K562 (cell line): ENCODE data around the gene MRAP2. TPM values are rescaled to one million over a fixed set of nuclear protein-coding genes. Genes with fewer than 3 reads are reported as not detected.

Source experiments
- ADNP ChIP-seq: fragments of 200-800 bp; sonication (Bioruptor generic); IDR thresholded peaks from 2 replicates; pipeline ENCODE4 v1.6.1; 2016; ENCODE audit warnings: missing genetic modification characterization, missing compliant biosample characterization
- ASH1L ChIP-seq: fragments of 450-650 bp; IDR thresholded peaks from 2 replicates; pipeline ENCODE4 v1.6.1; 2018; ENCODE audit warnings: borderline replicate concordance, mild to moderate bottlenecking, low read depth; ENCODE audit not compliant: partially characterized antibody
- CREB1 ChIP-seq, 2 experiments: sonication (generic) in 1 of 2; formaldehyde crosslinking in 1 of 2; IDR thresholded peaks; 2 replicates each; pipeline versions ENCODE4 v1.6.1 to v1.8.0; 2012 to 2022; ENCODE audit warnings: inconsistent platforms in 1 of 2, mild to moderate bottlenecking in 1 of 2, missing genetic modification reagents in 1 of 2, moderate library complexity in 1 of 2
- HSF4 ChIP-seq: fragments of 250-450 bp; sonication (Bioruptor Pico); IDR thresholded peaks from 2 replicates; pipeline ENCODE4 v2.1.2; 2022; ENCODE audit warnings: mild to moderate bottlenecking, moderate library complexity, borderline replicate concordance
- KLF10 ChIP-seq: fragments of 250-450 bp; sonication (Bioruptor Pico); IDR thresholded peaks from 2 replicates; pipeline ENCODE4 v1.6.1; 2021; ENCODE audit warnings: matching md5 sums
- L3MBTL2 ChIP-seq: fragments of 450-650 bp; IDR thresholded peaks from 2 replicates; pipeline ENCODE4 v1.6.1; 2016; ENCODE audit warnings: mild to moderate bottlenecking, moderate library complexity
- NCOA6 ChIP-seq: fragments of 450-650 bp; IDR thresholded peaks from 2 replicates; pipeline ENCODE4 v1.6.1; 2017; ENCODE audit warnings: mild to moderate bottlenecking
- PCBP2 ChIP-seq: fragments of 200-400 bp; formaldehyde crosslinking; IDR thresholded peaks from 2 replicates; pipeline ENCODE4 v1.6.1; 2018; ENCODE audit warnings: low read length, low read depth, mild to moderate bottlenecking, moderate library complexity; ENCODE audit not compliant: poor library complexity, severe bottlenecking
- POLR2AphosphoS5 ChIP-seq: IDR thresholded peaks from 2 replicates; pipeline ENCODE4 v1.6.1; 2011; ENCODE audit warnings: mild to moderate bottlenecking, low read depth, low read length, moderate library complexity; ENCODE audit not compliant: control insufficient read depth, insufficient read depth
- PPARD ChIP-seq: fragments of 250-450 bp; sonication (Bioruptor Pico); IDR thresholded peaks from 2 replicates; pipeline ENCODE4 v1.8.0; 2022; ENCODE audit warnings: inconsistent platforms, mild to moderate bottlenecking, moderate library complexity
- SNIP1 ChIP-seq: fragments of 450-650 bp; IDR thresholded peaks from 2 replicates; pipeline ENCODE4 v1.7.1; 2017; ENCODE audit warnings: low read depth, mild to moderate bottlenecking
- TEAD1 ChIP-seq, 2 experiments: fragments of 450-650 bp in 1 of 2; sonication (generic) in 1 of 2; formaldehyde crosslinking; IDR thresholded peaks; 2 replicates each; pipeline versions ENCODE4 v1.4.0 to v1.8.0; 2020 to 2022; ENCODE audit warnings: mild to moderate bottlenecking in 2 of 2, missing genetic modification reagents in 1 of 2
- U2AF1 ChIP-seq: fragments of 200-400 bp; formaldehyde crosslinking; optimal IDR thresholded peaks from 2 replicates; pipeline ENCODE3; 2017; ENCODE audit warnings: mild to moderate bottlenecking, low read depth, low read length, moderate library complexity
- ZKSCAN1 ChIP-seq: fragments of 150-350 bp; IDR thresholded peaks from 2 replicates; pipeline ENCODE4 v1.6.1; 2016; ENCODE audit warnings: low read depth, low read length
- ZNF165 ChIP-seq: fragments of 250-450 bp; sonication (Bioruptor Pico); IDR thresholded peaks from 2 replicates; pipeline ENCODE4 v1.4.0; 2020; ENCODE audit warnings: borderline replicate concordance
- ZNF24 ChIP-seq: fragments of 450-650 bp; IDR thresholded peaks from 2 replicates; pipeline ENCODE4 v1.6.1; 2016
- ZNF324 ChIP-seq: fragments of 250-450 bp; sonication (Bioruptor Pico); IDR thresholded peaks from 2 replicates; pipeline ENCODE4 v1.4.0; 2020; ENCODE audit warnings: mild to moderate bottlenecking
- ZNF551 ChIP-seq: fragments of 250-450 bp; sonication (Bioruptor Pico); IDR thresholded peaks from 2 replicates; pipeline ENCODE4 v1.5.0; 2021; ENCODE audit warnings: mild to moderate bottlenecking, moderate library complexity
- ZNF644 ChIP-seq: fragments of 200-800 bp; sonication (Bioruptor generic); IDR thresholded peaks from 2 replicates; pipeline ENCODE4 v1.6.1; 2016; ENCODE audit warnings: low read depth, missing genetic modification characterization, missing compliant biosample characterization
- polyA plus RNA-seq, 8 experiments: library from polyadenylated mRNA; depleted of rRNA in 4 of 8; stranded (reverse) in 5 of 8; unstranded in 3 of 8; fragments of >200 nt; fragmentation: Nextera tagmentation in 2 of 8; fragmentation: Illumina TruSeq in 1 of 8; extraction: Ambion mirVana in 2 of 8; extraction: Trizol in 1 of 8; gene quantifications; 2 replicates each; pipeline versions ENCODE4 v1.2.1 to v1.2.3, GENCODE V29; 2011 to 2014; ENCODE audit warnings: inconsistent platforms in 1 of 8, missing spikeins in 1 of 8
- total RNA-seq, 7 experiments: library from RNA; depleted of rRNA in 6 of 7; stranded (reverse); fragments of >200 nt in 6 of 7; fragmentation: Illumina TruSeq in 2 of 7; extraction: Trizol in 2 of 7; gene quantifications; 2 replicates each; pipeline versions ENCODE4 v1.2.1 to v1.2.3, GENCODE V29; 2011 to 2021; ENCODE audit warnings: low replicate concordance in 1 of 7
- TF ChIP-seq, protein P1 (sequence below): fragments of 450-650 bp; formaldehyde crosslinking; IDR thresholded peaks from 2 replicates; pipeline ENCODE4 v1.4.0; 2022; ENCODE audit warnings: missing genetic modification characterization
- TF ChIP-seq, protein P2 (sequence below): sonication (generic); formaldehyde crosslinking; IDR thresholded peaks from 2 replicates; pipeline ENCODE4 v1.8.0; 2022; ENCODE audit warnings: missing genetic modification reagents, mild to moderate bottlenecking, borderline replicate concordance
- TF ChIP-seq, protein P3 (sequence below): fragments of 250-450 bp; sonication (Bioruptor Pico); IDR thresholded peaks from 2 replicates; pipeline ENCODE4 v1.4.0; 2020; ENCODE audit warnings: mild to moderate bottlenecking, moderate library complexity

The MRAP2 gene
- total and polyA plus RNA-seq, 9 of the 15 experiments (the other 6 are each of a cell fraction or from before 2014, with no cell fraction given), result 5.9 to 38.9 (median 9.3) TPM

DNA sequence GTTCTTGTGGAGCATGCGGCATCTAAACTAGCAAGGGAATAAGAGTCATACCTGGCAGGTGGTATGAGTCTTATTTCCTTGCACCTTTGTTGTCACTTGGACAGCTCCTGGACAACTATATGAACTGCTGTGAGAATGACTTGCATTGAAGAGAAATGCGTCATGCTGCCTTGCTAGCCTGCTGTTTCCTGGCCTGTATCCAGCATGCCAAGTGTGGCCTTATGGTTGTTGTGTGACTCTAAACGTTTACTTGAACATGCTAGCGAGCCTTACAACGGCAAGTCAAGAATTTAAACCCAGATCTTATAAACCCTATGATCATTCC is 103.4 kb downstream of the MRAP2 start (continued):
- TF ChIP-seq NCOA6 (no peak), ZNF324 (no peak), ZKSCAN1 (no peak), POLR2AphosphoS5 (no peak), U2AF1 (no peak), ADNP (tag) (no peak), ASH1L (no peak), SNIP1 (no peak), ZNF551 (CRISPR knock-in tag) (no peak), HSF4 (no peak), L3MBTL2 (peak; percentile 38; the same call in 1 of the 2 replicates), PCBP2 (no peak), KLF10 (no peak), ZNF165 (CRISPR knock-in tag) (no peak), PPARD (CRISPR knock-in tag) (no peak), TEAD1 (CRISPR knock-in tag; IDR thresholded peaks at IDR 0.05) (no peak), ZNF24 (no peak), ZNF644 (tag) (no peak), CREB1 (IDR thresholded peaks at IDR 0.05) (peak; percentile 34; the same call in 1 of the 2 replicates), CREB1 (CRISPR knock-in tag; IDR thresholded peaks at IDR 0.05) (no peak)
- TF ChIP-seq, protein P1, sequence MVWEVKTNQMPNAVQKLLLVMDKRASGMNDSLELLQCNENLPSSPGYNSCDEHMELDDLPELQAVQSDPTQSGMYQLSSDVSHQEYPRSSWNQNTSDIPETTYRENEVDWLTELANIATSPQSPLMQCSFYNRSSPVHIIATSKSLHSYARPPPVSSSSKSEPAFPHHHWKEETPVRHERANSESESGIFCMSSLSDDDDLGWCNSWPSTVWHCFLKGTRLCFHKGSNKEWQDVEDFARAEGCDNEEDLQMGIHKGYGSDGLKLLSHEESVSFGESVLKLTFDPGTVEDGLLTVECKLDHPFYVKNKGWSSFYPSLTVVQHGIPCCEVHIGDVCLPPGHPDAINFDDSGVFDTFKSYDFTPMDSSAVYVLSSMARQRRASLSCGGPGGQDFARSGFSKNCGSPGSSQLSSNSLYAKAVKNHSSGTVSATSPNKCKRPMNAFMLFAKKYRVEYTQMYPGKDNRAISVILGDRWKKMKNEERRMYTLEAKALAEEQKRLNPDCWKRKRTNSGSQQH (CRISPR knock-in tag), result no peak
- TF ChIP-seq, protein P2, sequence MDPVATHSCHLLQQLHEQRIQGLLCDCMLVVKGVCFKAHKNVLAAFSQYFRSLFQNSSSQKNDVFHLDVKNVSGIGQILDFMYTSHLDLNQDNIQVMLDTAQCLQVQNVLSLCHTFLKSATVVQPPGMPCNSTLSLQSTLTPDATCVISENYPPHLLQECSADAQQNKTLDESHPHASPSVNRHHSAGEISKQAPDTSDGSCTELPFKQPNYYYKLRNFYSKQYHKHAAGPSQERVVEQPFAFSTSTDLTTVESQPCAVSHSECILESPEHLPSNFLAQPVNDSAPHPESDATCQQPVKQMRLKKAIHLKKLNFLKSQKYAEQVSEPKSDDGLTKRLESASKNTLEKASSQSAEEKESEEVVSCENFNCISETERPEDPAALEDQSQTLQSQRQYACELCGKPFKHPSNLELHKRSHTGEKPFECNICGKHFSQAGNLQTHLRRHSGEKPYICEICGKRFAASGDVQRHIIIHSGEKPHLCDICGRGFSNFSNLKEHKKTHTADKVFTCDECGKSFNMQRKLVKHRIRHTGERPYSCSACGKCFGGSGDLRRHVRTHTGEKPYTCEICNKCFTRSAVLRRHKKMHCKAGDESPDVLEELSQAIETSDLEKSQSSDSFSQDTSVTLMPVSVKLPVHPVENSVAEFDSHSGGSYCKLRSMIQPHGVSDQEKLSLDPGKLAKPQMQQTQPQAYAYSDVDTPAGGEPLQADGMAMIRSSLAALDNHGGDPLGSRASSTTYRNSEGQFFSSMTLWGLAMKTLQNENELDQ (CRISPR knock-in tag), result no peak
- TF ChIP-seq, protein P3, sequence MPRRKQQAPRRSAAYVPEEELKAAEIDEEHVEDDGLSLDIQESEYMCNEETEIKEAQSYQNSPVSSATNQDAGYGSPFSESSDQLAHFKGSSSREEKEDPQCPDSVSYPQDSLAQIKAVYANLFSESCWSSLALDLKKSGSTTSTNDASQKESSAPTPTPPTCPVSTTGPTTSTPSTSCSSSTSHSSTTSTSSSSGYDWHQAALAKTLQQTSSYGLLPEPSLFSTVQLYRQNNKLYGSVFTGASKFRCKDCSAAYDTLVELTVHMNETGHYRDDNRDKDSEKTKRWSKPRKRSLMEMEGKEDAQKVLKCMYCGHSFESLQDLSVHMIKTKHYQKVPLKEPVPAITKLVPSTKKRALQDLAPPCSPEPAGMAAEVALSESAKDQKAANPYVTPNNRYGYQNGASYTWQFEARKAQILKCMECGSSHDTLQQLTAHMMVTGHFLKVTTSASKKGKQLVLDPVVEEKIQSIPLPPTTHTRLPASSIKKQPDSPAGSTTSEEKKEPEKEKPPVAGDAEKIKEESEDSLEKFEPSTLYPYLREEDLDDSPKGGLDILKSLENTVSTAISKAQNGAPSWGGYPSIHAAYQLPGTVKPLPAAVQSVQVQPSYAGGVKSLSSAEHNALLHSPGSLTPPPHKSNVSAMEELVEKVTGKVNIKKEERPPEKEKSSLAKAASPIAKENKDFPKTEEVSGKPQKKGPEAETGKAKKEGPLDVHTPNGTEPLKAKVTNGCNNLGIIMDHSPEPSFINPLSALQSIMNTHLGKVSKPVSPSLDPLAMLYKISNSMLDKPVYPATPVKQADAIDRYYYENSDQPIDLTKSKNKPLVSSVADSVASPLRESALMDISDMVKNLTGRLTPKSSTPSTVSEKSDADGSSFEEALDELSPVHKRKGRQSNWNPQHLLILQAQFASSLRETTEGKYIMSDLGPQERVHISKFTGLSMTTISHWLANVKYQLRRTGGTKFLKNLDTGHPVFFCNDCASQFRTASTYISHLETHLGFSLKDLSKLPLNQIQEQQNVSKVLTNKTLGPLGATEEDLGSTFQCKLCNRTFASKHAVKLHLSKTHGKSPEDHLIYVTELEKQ (CRISPR knock-in tag), result no peak
